HepG2 (cell line): ENCODE measurements around the gene SPATS2. TPM values are rescaled to one million over a fixed set of nuclear protein-coding genes. Genes with fewer than 3 reads are reported as not detected.
A peak's percentile ranks its signal among the peaks of the same experiment; 100 is the strongest.

ENCODE experiments used
- CSRNP2 ChIP-seq: sonication (generic); formaldehyde crosslinking; conservative IDR thresholded peaks from 2 replicates; pipeline ENCODE4 v1.8.0; 2022; ENCODE audit warnings: low read depth, missing genetic modification reagents
- HMG20A ChIP-seq: IDR thresholded peaks from 2 replicates; pipeline ENCODE4 v1.6.1; 2016; ENCODE audit warnings: borderline replicate concordance
- HNRNPLL ChIP-seq: fragments of 200-400 bp; formaldehyde crosslinking; IDR thresholded peaks from 2 replicates; pipeline ENCODE4 v1.6.1; 2017; ENCODE audit warnings: mild to moderate bottlenecking, low read depth, low read length; ENCODE audit not compliant: poor library complexity, severe bottlenecking
- JUN ChIP-seq: sonication (generic); formaldehyde crosslinking; IDR thresholded peaks from 2 replicates; pipeline ENCODE4 v1.4.0; 2020; ENCODE audit warnings: mild to moderate bottlenecking, missing genetic modification reagents
- KLF9 ChIP-seq: IDR thresholded peaks from 2 replicates; pipeline ENCODE4 v1.6.1; 2016; ENCODE audit warnings: low read depth
- MED8 ChIP-seq: sonication (generic); formaldehyde crosslinking; IDR thresholded peaks from 2 replicates; pipeline ENCODE4 v1.8.1; 2023; ENCODE audit warnings: mild to moderate bottlenecking, missing genetic modification reagents; ENCODE audit not compliant: insufficient replicate concordance
- MTA1 ChIP-seq: sonication (generic); formaldehyde crosslinking; IDR thresholded peaks from 2 replicates; pipeline ENCODE4 v1.4.0; 2020; ENCODE audit warnings: missing genetic modification reagents, mild to moderate bottlenecking, borderline replicate concordance
- NR3C1 ChIP-seq: sonication (generic); formaldehyde crosslinking; IDR thresholded peaks from 2 replicates; pipeline ENCODE4 v1.4.0; 2020; ENCODE audit warnings: missing genetic modification reagents
- SOX5 ChIP-seq: IDR thresholded peaks from 2 replicates; pipeline ENCODE4 v1.6.1; 2016; ENCODE audit warnings: borderline replicate concordance
- ZBTB26 ChIP-seq: IDR thresholded peaks from 2 replicates; pipeline ENCODE4 v1.6.1; 2016; ENCODE audit warnings: missing compliant biosample characterization, missing genetic modification reagents, borderline replicate concordance
- ZC3H13 ChIP-seq: sonication (generic); formaldehyde crosslinking; IDR thresholded peaks from 2 replicates; pipeline ENCODE4 v1.8.1; 2023; ENCODE audit warnings: mild to moderate bottlenecking, missing genetic modification reagents, moderate library complexity
- ZNF441 ChIP-seq: sonication (generic); formaldehyde crosslinking; IDR thresholded peaks from 2 replicates; pipeline ENCODE4 v1.7.0; 2021; ENCODE audit warnings: missing genetic modification reagents, borderline replicate concordance
- polyA plus RNA-seq, 8 experiments: library from polyadenylated mRNA; depleted of rRNA in 3 of 8; stranded (reverse) in 7 of 8; unstranded in 1 of 8; fragments of >200 nt; fragmentation: Illumina TruSeq in 4 of 8; extraction: Trizol in 4 of 8; gene quantifications; 2 replicates each; pipeline versions ENCODE4 v1.2.1 to v1.2.3, GENCODE V29; 2011 to 2016; ENCODE audit warnings: low read depth in 4 of 8, missing spikeins in 1 of 8, mixed read lengths in 1 of 8; ENCODE audit not compliant: insufficient read depth in 1 of 8
- total RNA-seq, 5 experiments: library from RNA; depleted of rRNA; stranded (reverse); fragments of >200 nt; fragmentation: Illumina TruSeq; extraction: Trizol; gene quantifications; 2 replicates each; pipeline ENCODE4 v1.2.3, GENCODE V29; 2016; ENCODE audit warnings: low read depth in 1 of 5
- TF ChIP-seq, protein P1 (sequence below): sonication (generic); formaldehyde crosslinking; conservative IDR thresholded peaks from 2 replicates; pipeline ENCODE4 v1.8.0; 2022; ENCODE audit warnings: mild to moderate bottlenecking, moderate library complexity, missing genetic modification reagents
- TF ChIP-seq, protein P2 (sequence below): sonication (generic); formaldehyde crosslinking; IDR thresholded peaks from 2 replicates; pipeline ENCODE4 v1.4.0; 2020; ENCODE audit warnings: missing genetic modification reagents
- TF ChIP-seq, protein P3 (sequence below): sonication (generic); formaldehyde crosslinking; IDR thresholded peaks from 2 replicates; pipeline ENCODE4 v1.5.1; 2020; ENCODE audit warnings: missing genetic modification reagents, mild to moderate bottlenecking, borderline replicate concordance
- TF ChIP-seq, protein P4 (sequence below): sonication (generic); formaldehyde crosslinking; IDR thresholded peaks from 2 replicates; pipeline ENCODE4 v1.4.0; 2020; ENCODE audit warnings: missing genetic modification reagents
- TF ChIP-seq, protein P5 (sequence below): sonication (generic); formaldehyde crosslinking; IDR thresholded peaks from 2 replicates; pipeline ENCODE4 v1.8.1; 2023; ENCODE audit warnings: mild to moderate bottlenecking, missing genetic modification reagents, borderline replicate concordance

SPATS2 gene
- total and polyA plus RNA-seq, 2 of the 13 experiments (the other 11 are each of a cell fraction or from before 2014, with no cell fraction given): 19.3 to 28.1 TPM

DNA sequence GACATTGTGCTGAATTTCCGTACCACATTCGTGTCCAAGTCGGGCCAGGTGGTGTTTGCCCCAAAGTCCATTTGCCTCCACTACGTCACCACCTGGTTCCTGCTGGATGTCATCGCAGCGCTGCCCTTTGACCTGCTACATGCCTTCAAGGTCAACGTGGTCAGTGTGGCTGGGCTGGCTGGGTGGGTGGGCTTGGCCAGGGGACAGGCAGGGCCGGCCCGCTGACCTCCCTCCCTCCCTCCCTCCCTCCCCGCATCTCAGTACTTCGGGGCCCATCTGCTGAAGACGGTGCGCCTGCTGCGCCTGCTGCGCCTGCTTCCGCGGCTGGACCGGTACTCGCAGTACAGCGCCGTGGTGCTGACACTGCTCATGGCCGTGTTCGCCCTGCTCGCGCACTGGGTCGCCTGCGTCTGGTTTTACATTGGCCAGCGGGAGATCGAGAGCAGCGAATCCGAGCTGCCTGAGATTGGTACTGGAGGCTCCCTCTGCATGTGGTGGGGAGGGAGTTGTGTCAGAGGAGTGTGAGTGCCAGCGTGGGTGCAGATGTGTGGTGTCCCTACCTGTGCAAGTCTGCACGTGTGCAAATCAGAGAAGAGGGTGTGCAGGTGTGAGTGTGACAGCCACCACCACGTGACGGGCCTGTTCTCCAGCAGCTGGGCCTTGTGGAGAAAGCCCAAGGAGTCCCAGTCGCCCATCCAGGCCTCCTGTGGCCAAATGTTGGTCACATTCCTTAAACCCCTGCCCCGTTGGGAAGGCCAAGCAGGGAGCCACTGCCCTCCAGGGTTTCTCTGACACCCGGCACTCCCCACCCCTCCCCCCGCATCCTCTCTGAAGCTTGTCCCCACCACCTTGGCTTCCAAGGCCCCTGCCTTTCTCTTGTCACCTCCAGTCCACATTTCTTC is 176.9 kb downstream of the SPATS2 start (continued):
- TF ChIP-seq, protein P1, sequence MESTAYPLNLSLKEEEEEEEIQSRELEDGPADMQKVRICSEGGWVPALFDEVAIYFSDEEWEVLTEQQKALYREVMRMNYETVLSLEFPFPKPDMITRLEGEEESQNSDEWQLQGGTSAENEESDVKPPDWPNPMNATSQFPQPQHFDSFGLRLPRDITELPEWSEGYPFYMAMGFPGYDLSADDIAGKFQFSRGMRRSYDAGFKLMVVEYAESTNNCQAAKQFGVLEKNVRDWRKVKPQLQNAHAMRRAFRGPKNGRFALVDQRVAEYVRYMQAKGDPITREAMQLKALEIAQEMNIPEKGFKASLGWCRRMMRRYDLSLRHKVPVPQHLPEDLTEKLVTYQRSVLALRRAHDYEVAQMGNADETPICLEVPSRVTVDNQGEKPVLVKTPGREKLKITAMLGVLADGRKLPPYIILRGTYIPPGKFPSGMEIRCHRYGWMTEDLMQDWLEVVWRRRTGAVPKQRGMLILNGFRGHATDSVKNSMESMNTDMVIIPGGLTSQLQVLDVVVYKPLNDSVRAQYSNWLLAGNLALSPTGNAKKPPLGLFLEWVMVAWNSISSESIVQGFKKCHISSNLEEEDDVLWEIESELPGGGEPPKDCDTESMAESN (CRISPR knock-in tag): no peak
- TF ChIP-seq MTA1 (CRISPR knock-in tag): 0 out of 2 replicates have a peak, but pooled peaks have one; percentile 12
- no peak for TF ChIP-seq JUN (CRISPR knock-in tag)
- TF ChIP-seq, protein P2, sequence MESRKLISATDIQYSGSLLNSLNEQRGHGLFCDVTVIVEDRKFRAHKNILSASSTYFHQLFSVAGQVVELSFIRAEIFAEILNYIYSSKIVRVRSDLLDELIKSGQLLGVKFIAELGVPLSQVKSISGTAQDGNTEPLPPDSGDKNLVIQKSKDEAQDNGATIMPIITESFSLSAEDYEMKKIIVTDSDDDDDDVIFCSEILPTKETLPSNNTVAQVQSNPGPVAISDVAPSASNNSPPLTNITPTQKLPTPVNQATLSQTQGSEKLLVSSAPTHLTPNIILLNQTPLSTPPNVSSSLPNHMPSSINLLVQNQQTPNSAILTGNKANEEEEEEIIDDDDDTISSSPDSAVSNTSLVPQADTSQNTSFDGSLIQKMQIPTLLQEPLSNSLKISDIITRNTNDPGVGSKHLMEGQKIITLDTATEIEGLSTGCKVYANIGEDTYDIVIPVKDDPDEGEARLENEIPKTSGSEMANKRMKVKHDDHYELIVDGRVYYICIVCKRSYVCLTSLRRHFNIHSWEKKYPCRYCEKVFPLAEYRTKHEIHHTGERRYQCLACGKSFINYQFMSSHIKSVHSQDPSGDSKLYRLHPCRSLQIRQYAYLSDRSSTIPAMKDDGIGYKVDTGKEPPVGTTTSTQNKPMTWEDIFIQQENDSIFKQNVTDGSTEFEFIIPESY: peak; percentile 46; the same call in 1 of the 2 replicates
- TF ChIP-seq, protein P3, sequence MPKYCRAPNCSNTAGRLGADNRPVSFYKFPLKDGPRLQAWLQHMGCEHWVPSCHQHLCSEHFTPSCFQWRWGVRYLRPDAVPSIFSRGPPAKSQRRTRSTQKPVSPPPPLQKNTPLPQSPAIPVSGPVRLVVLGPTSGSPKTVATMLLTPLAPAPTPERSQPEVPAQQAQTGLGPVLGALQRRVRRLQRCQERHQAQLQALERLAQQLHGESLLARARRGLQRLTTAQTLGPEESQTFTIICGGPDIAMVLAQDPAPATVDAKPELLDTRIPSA (CRISPR knock-in tag): no peak
- no peak for TF ChIP-seq ZBTB26 (CRISPR knock-in tag)
- no peak for TF ChIP-seq CSRNP2 (CRISPR knock-in tag)
- TF ChIP-seq, protein P4, sequence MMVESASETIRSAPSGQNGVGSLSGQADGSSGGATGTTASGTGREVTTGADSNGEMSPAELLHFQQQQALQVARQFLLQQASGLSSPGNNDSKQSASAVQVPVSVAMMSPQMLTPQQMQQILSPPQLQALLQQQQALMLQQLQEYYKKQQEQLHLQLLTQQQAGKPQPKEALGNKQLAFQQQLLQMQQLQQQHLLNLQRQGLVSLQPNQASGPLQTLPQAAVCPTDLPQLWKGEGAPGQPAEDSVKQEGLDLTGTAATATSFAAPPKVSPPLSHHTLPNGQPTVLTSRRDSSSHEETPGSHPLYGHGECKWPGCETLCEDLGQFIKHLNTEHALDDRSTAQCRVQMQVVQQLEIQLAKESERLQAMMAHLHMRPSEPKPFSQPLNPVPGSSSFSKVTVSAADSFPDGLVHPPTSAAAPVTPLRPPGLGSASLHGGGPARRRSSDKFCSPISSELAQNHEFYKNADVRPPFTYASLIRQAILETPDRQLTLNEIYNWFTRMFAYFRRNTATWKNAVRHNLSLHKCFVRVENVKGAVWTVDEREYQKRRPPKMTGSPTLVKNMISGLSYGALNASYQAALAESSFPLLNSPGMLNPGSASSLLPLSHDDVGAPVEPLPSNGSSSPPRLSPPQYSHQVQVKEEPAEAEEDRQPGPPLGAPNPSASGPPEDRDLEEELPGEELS: no peak
- no peak for TF ChIP-seq NR3C1 (CRISPR knock-in tag)
- no peak for TF ChIP-seq ZNF441 (CRISPR knock-in tag)
- no peak for TF ChIP-seq ZC3H13
- TF ChIP-seq HMG20A (CRISPR knock-in tag): no peak
- no peak for TF ChIP-seq SOX5 (CRISPR knock-in tag)
- peak; percentile 61 for TF ChIP-seq HNRNPLL
- no peak for TF ChIP-seq MED8 (CRISPR knock-in tag)
- TF ChIP-seq, protein P5, sequence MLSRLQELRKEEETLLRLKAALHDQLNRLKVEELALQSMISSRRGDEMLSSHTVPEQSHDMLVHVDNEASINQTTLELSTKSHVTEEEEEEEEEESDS (CRISPR knock-in tag): no peak
- no peak for TF ChIP-seq KLF9 (CRISPR knock-in tag)
